Lung (tissue), 12 donors: Measurements from ENCODE around the gene DEAF1. TPM values are rescaled to one million over a fixed set of nuclear protein-coding genes. Genes with fewer than 3 reads are reported as not detected.
A peak's percentile ranks its signal among the peaks of the same experiment; 100 is the strongest.

Experiments
- ATAC-seq: fragments of 200-7000 bp; cut with Tn5 transposase; one replicate; pipeline ENCODE4 v1.9.1; 2020; ENCODE audit warnings: moderate number of reproducible peaks; ENCODE audit not compliant: insufficient read depth, low FRiP score
- DNase-seq, 3 donors: peaks; one replicate each; pipeline ENCODE4 v3.0.0-alpha.2; 2013 to 2017
- H3K27ac ChIP-seq, 2 donors: one replicate each; pipeline ENCODE4 v1.5.1; 2013; ENCODE audit warnings: mild to moderate bottlenecking in 2 of 2, moderate library complexity in 2 of 2, control low read depth in 1 of 2, inconsistent platforms in 1 of 2, low read depth in 1 of 2, low read length in 1 of 2
- H3K27me3 ChIP-seq, 3 donors: one replicate each; pipeline ENCODE4 v1.5.1; 2013; ENCODE audit warnings: low read length in 2 of 3; ENCODE audit not compliant: control insufficient read depth in 3 of 3, insufficient read depth in 3 of 3
- H3K36me3 ChIP-seq, 4 donors: one replicate each; pipeline ENCODE4 v1.5.1; 2013; ENCODE audit warnings: low read length in 4 of 4, mild to moderate bottlenecking in 1 of 4, moderate library complexity in 1 of 4; ENCODE audit not compliant: control insufficient read depth in 4 of 4, insufficient read depth in 4 of 4
- H3K4me1 ChIP-seq, 5 donors: one replicate each; pipeline ENCODE4 v1.5.1; 2013; ENCODE audit warnings: low read length in 5 of 5, mild to moderate bottlenecking in 2 of 5, moderate library complexity in 1 of 5; ENCODE audit not compliant: control insufficient read depth in 5 of 5, insufficient read depth in 5 of 5
- H3K4me3 ChIP-seq: one replicate; pipeline ENCODE4 v1.5.1; 2013; ENCODE audit warnings: mild to moderate bottlenecking, control low read depth, moderate library complexity
- H3K9ac ChIP-seq, 2 donors: one replicate each; pipeline ENCODE4 v1.5.1; 2013; ENCODE audit warnings: low read length in 2 of 2, control low read depth in 1 of 2; ENCODE audit not compliant: insufficient read depth in 1 of 2
- H3K9me3 ChIP-seq, 4 donors: one replicate each; pipeline ENCODE4 v1.5.1; 2013; ENCODE audit warnings: low read length in 3 of 4, mild to moderate bottlenecking in 1 of 4, moderate library complexity in 1 of 4; ENCODE audit not compliant: control insufficient read depth in 4 of 4, insufficient read depth in 3 of 4
- CTCF ChIP-seq: IDR thresholded peaks from 2 replicates; pipeline ENCODE4 v1.5.1; 2012; ENCODE audit warnings: mild to moderate bottlenecking; ENCODE audit errors: control extremely low read depth, extremely low read depth
- WGBS, 2 donors: extraction: QIAGEN DNeasy Blood & Tissue Kit; methylation state at CpG; one replicate each; pipeline ENCODE4 v1.1.7; 2013; 5-methylcytosine and 5-hydroxymethylcytosine counted together
- polyA plus RNA-seq, 2 donors: library from polyadenylated mRNA; stranded (reverse); fragments of 200-250 nt; gene quantifications; one replicate each; pipeline ENCODE4 v1.2.1, GENCODE V29; 2013
- total RNA-seq, 2 donors: library from RNA; depleted of rRNA in 1 of 2; stranded (reverse); fragments of >200 nt in 1 of 2; gene quantifications; one replicate each; pipeline ENCODE4 v1.2.1, GENCODE V29; 2014 to 2021
- donor health status: control.
- donor health status: control.
- donor health status: Bipolar disorder and iron deficiency.
- donor health status: healthy.
- donor health status: DM: yes; HTN: yes; CAD: no.

Gene DEAF1
- total and polyA plus RNA-seq, 4 donors = 18.5 to 33.1 (median 22.3) TPM

GRCh38 chr11:699116-699508 lies 4.1 kb upstream of the DEAF1 start:
- no peak for TF ChIP-seq CTCF
- ATAC-seq (no peak), DNase-seq (no peak)
- H3K4me1 ChIP-seq = peaks cover 0 to 11% (median 8%) of the 10 kb centered on the region in 5 donors
- no peak overlapping the region for H3K27ac ChIP-seq
- no peak overlapping the region for H3K9ac ChIP-seq
- no peaks in the 10 kb centered on the region for H3K9me3 ChIP-seq
- H3K27me3 ChIP-seq = no peaks in the 10 kb centered on the region
- WGBS, 2 donors = 91 to 94% methylated on average over 7 of the region's 7 CpGs
- H3K36me3 ChIP-seq = peaks cover 0 to 10% (median 9%) of the 10 kb centered on the region in 4 donors
- no peak overlapping the region for H3K4me3 ChIP-seq

- 86% methylated on average over 17 of the region's 17 CpGs for WGBS, 2 donors
- DNase-seq (no peak), ATAC-seq (no peak)
- Histone ChIP-seq H3K4me1 (peaks cover 0 to 14% (median 9%) of the 10 kb centered on the region in 5 donors), H3K36me3 (peaks cover 0 to 10% (median 8%) of the 10 kb centered on the region in 4 donors), H3K9ac (no peak overlapping the region), H3K9me3 (no peaks in the 10 kb centered on the region), H3K27me3 (no peaks in the 10 kb centered on the region), H3K27ac (no peak overlapping the region), H3K4me3 (no peak overlapping the region)
- no peak for TF ChIP-seq CTCF
Observed at GRCh38 chr11:698493-699115, 3.6 kb upstream of the DEAF1 start.

GRCh38 chr11:697811-698311 lies 2.8 kb upstream of the DEAF1 start:
- Histone ChIP-seq H3K9ac (no peak overlapping the region), H3K9me3 (no peaks in the 10 kb centered on the region), H3K4me1 (peaks cover 0 to 20% (median 9%) of the 10 kb centered on the region in 5 donors), H3K4me3 (no peak overlapping the region), H3K36me3 (peaks cover 0 to 10% (median 8%) of the 10 kb centered on the region in 4 donors), H3K27me3 (no peaks in the 10 kb centered on the region), H3K27ac (peak overlapping the region in 1 of 2 donors; percentile 63)
- WGBS, 2 donors = 78 to 81% methylated on average over 11 of the region's 11 CpGs
- no peak for TF ChIP-seq CTCF
- ATAC-seq = no peak
- no peak for DNase-seq
